B cell (primary cell): Measurements from ENCODE around the gene NFYC. TPM values are rescaled to one million over a fixed set of nuclear protein-coding genes. Genes with fewer than 3 reads are reported as not detected.

Experiments
- ATAC-seq: fragments of 200-7000 bp; cut with Tn5 transposase; one replicate; pipeline ENCODE4 v1.10.0; 2021; ENCODE audit warnings: low read depth, mild to moderate bottlenecking, moderate number of reproducible peaks, moderate library complexity
- CTCF ChIA-PET: fragments of 350-600 bp; sonication (Branson Sonifier 250); formaldehyde crosslinking; loops from one replicate; lab custom pipeline; 2021; ENCODE audit warnings: antibody characterized with exemption, inconsistent platforms; lab: Charles Lee
- POLR2A ChIA-PET: fragments of 350-600 bp; sonication (Branson Sonifier 250); formaldehyde crosslinking; loops from one replicate; lab custom pipeline; 2021; ENCODE audit warnings: antibody characterized with exemption; lab: Charles Lee
- DNase-seq: peaks from one replicate; pipeline ENCODE4 v3.0.0; 2013
- H2AFZ ChIP-seq: 2 replicates; pipeline ENCODE4 v1.6.1; 2012; ENCODE audit warnings: mild to moderate bottlenecking, low read depth, low read length; ENCODE audit not compliant: insufficient read depth, poor library complexity, severe bottlenecking
- H3K27ac ChIP-seq, 2 donors: 1 replicate in 1 of 2; 2 replicates in 1 of 2; pipeline ENCODE4 v1.5.1; 2012 to 2013; ENCODE audit warnings: low read length in 2 of 2, mild to moderate bottlenecking in 2 of 2, moderate library complexity in 1 of 2
- H3K27me3 ChIP-seq, 4 experiments: fragments of 200-600 bp in 1 of 4; sonication (generic) in 1 of 4; replicated peaks in 1 of 4; 1 replicate in 2 of 4; 2 replicates in 2 of 4; pipeline versions ENCODE4 v1.6.1 to v1.7.0; 2013 to 2016; ENCODE audit warnings: low read length in 3 of 4, mild to moderate bottlenecking in 2 of 4, mixed read lengths in 1 of 4, moderate library complexity in 1 of 4; ENCODE audit not compliant: insufficient read depth in 4 of 4, control insufficient read depth in 3 of 4; ENCODE audit errors: control extremely low read depth in 1 of 4
- H3K36me3 ChIP-seq, 2 experiments: replicated peaks in 1 of 2; 1 replicate in 1 of 2; 2 replicates in 1 of 2; pipeline versions ENCODE4 v1.6.1 to v1.7.1; 2013; ENCODE audit warnings: low read length in 1 of 2; ENCODE audit not compliant: insufficient read depth in 2 of 2, control insufficient read depth in 1 of 2; ENCODE audit errors: control extremely low read depth in 1 of 2, extremely low read depth in 1 of 2
- H3K4me1 ChIP-seq, 2 donors: fragments of 200-600 bp in 1 of 2; sonication (generic) in 1 of 2; 1 replicate in 1 of 2; 2 replicates in 1 of 2; pipeline versions ENCODE4 v1.5.1 to v1.6.1; 2013 to 2017; ENCODE audit warnings: low read length in 2 of 2; ENCODE audit not compliant: control insufficient read depth in 2 of 2, insufficient read depth in 2 of 2
- H3K4me2 ChIP-seq: replicated peaks from 2 replicates; pipeline ENCODE3; 2012; ENCODE audit warnings: mild to moderate bottlenecking, low read depth, low read length; ENCODE audit not compliant: poor library complexity, severe bottlenecking
- H3K4me3 ChIP-seq, 5 experiments: fragments of 200-600 bp in 1 of 5; sonication (generic) in 1 of 5; 1 replicate in 3 of 5; 2 replicates in 2 of 5; pipeline versions ENCODE4 v1.5.1 to v1.7.0; 2011 to 2016; ENCODE audit warnings: low read length in 4 of 5, mild to moderate bottlenecking in 4 of 5, low read depth in 2 of 5, control low read depth in 1 of 5, moderate library complexity in 1 of 5; ENCODE audit not compliant: insufficient read depth in 1 of 5; ENCODE audit errors: control extremely low read depth in 1 of 5, extremely low read depth in 1 of 5
- H3K79me2 ChIP-seq: fragments of 200-600 bp; sonication (generic); one replicate; pipeline ENCODE4 v1.6.0; 2016; ENCODE audit warnings: low read length; ENCODE audit not compliant: control insufficient read depth, insufficient read depth
- H3K9ac ChIP-seq: fragments of 200-600 bp; sonication (generic); 2 replicates; pipeline ENCODE4 v1.6.1; 2017; ENCODE audit warnings: mild to moderate bottlenecking, low read length, moderate library complexity
- H3K9me3 ChIP-seq, 3 donors: one replicate each; pipeline versions ENCODE4 v1.6.1 to v1.7.1; 2013; ENCODE audit warnings: low read length in 2 of 3; ENCODE audit not compliant: control insufficient read depth in 2 of 3, insufficient read depth in 1 of 3; ENCODE audit errors: control extremely low read depth in 1 of 3
- H4K20me1 ChIP-seq: 2 replicates; pipeline ENCODE4 v1.6.0; 2012; ENCODE audit warnings: mild to moderate bottlenecking, low read length; ENCODE audit not compliant: insufficient read depth, control insufficient read depth, poor library complexity, severe bottlenecking
- H3K27ac Mint-ChIP-seq: one replicate; pipeline ENCODE4 v1.8.0; 2021; ENCODE audit warnings: mixed read lengths
- H3K27me3 Mint-ChIP-seq: one replicate; pipeline ENCODE4 v1.8.0; 2021; ENCODE audit warnings: mixed read lengths
- H3K4me1 Mint-ChIP-seq: one replicate; pipeline ENCODE4 v1.8.0; 2021; ENCODE audit warnings: mixed read lengths
- H3K4me3 Mint-ChIP-seq: one replicate; pipeline ENCODE4 v1.8.0; 2021; ENCODE audit warnings: mixed read lengths
- H3K9me3 Mint-ChIP-seq: one replicate; pipeline ENCODE4 v1.8.0; 2022; ENCODE audit warnings: mixed read lengths; ENCODE audit not compliant: insufficient read depth
- EZH2 ChIP-seq: IDR thresholded peaks from 2 replicates; pipeline ENCODE4 v1.6.1; 2012; ENCODE audit warnings: borderline replicate concordance, low read depth, mild to moderate bottlenecking, moderate library complexity, low read length; ENCODE audit not compliant: insufficient read depth, poor library complexity, severe bottlenecking
- WGBS: methylation state at CpG from one replicate; pipeline ENCODE4 v1.1.5; 2013; ENCODE audit warnings: missing lambda C conversion rate; ENCODE audit not compliant: insufficient coverage; 5-methylcytosine and 5-hydroxymethylcytosine counted together
- intact Hi-C: fragments of 100-400 bp; cut with micrococcal nuclease; formaldehyde crosslinking; loops from one replicate; pipeline ENCODE4 v1.10.0; 2022
- polyA plus RNA-seq: library from polyadenylated mRNA; depleted of rRNA; stranded (reverse); fragments of >200 nt; gene quantifications from 2 replicates; pipeline ENCODE4 v1.2.3, GENCODE V29; 2012
- total RNA-seq, 2 donors: library from RNA; stranded (reverse); fragments of 120-200 nt in 1 of 2; gene quantifications; 1 replicate in 1 of 2; 2 replicates in 1 of 2; pipeline versions ENCODE4 v1.2.3 to v1.2.4, GENCODE V29; 2013 to 2022
- TF ChIP-seq, protein P1 (sequence below): fragments of 200-600 bp; IDR thresholded peaks from one replicate; pipeline ENCODE4 v1.8.0; 2022; ENCODE audit warnings: antibody characterized with exemption, mild to moderate bottlenecking

NFYC gene
- total and polyA plus RNA-seq, 2 donors (not counting 1 experiment from before 2014, with no cell fraction given) = 88.7 to 123 TPM

- POLR2A ChIA-PET = no interaction called here
- WGBS = no CpG with 5 or more reads among the region's 2 CpGs
- Mint-ChIP-seq H3K4me3 (no peak overlapping the region), H3K27me3 (no peaks in the 10 kb centered on the region), H3K27ac (no peak overlapping the region), H3K9me3 (no peaks in the 10 kb centered on the region), H3K4me1 (peaks cover 33% of the 10 kb centered on the region)
- Histone ChIP-seq H3K9ac (no peak overlapping the region), H3K27ac (no peak overlapping the region), H3K4me3 (no peak overlapping the region), H3K79me2 (peaks cover 60% of the 10 kb centered on the region), H3K4me1 (peaks cover 12 to 13% of the 10 kb centered on the region in 2 donors), H3K36me3 (peaks cover 12 to 86% of the 10 kb centered on the region in 2 experiments), H2AFZ (no peak overlapping the region), H4K20me1 (peaks cover 61% of the 10 kb centered on the region), H3K4me2 (no peak overlapping the region), H3K9me3 (no peaks in the 10 kb centered on the region), H3K27me3 (no peaks in the 10 kb centered on the region)
- CTCF ChIA-PET = interaction anchor here (0.8 to 2.6 kb wide), 4 partner anchors 9 to 28 kb away, joined by 3 to 7 read pairs (median 6); no protein-coding TSS in a partner anchor
- no peak for ATAC-seq
- intact Hi-C loops = no loop called here
- TF ChIP-seq, protein P1, sequence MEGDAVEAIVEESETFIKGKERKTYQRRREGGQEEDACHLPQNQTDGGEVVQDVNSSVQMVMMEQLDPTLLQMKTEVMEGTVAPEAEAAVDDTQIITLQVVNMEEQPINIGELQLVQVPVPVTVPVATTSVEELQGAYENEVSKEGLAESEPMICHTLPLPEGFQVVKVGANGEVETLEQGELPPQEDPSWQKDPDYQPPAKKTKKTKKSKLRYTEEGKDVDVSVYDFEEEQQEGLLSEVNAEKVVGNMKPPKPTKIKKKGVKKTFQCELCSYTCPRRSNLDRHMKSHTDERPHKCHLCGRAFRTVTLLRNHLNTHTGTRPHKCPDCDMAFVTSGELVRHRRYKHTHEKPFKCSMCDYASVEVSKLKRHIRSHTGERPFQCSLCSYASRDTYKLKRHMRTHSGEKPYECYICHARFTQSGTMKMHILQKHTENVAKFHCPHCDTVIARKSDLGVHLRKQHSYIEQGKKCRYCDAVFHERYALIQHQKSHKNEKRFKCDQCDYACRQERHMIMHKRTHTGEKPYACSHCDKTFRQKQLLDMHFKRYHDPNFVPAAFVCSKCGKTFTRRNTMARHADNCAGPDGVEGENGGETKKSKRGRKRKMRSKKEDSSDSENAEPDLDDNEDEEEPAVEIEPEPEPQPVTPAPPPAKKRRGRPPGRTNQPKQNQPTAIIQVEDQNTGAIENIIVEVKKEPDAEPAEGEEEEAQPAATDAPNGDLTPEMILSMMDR = no peak
- no peak for TF ChIP-seq EZH2
- DNase-seq = no peak
These were observed 55.0 kb downstream of the NFYC start for GRCh38 chr1:40746344-40747090.
